Naive thymus-derived CD8-positive, alpha-beta T cell (primary cell): ENCODE measurements around the gene NIPAL4. TPM values are rescaled to one million over a fixed set of nuclear protein-coding genes. Genes with fewer than 3 reads are reported as not detected.

ENCODE experiments used
- ATAC-seq, 2 donors: fragments of 150-1000 bp; cut with Tn5 transposase in 1 of 2; sonication (Bioruptor Pico), chemical (Tn5 transposase) in 1 of 2; 1 replicate in 1 of 2; 2 replicates in 1 of 2; pipeline ENCODE4 v1.10.0; 2021; ENCODE audit warnings: mild to moderate bottlenecking in 2 of 2, moderate library complexity in 2 of 2
- POLR2A ChIA-PET: fragments of 350-600 bp; sonication (Branson Sonifier 250); formaldehyde crosslinking; loops from one replicate; lab custom pipeline; 2021; ENCODE audit warnings: antibody characterized with exemption; lab: Charles Lee
- DNase-seq, 10 donors: peaks; one replicate each; pipeline versions ENCODE4 v3.0.0 to v3.0.0-alpha.2; 2020 to 2022
- H3K27ac Mint-ChIP-seq, 10 donors: one replicate each; pipeline ENCODE4 v1.8.0; 2020 to 2022; ENCODE audit warnings: mild to moderate bottlenecking in 10 of 10, mixed read lengths in 10 of 10, moderate library complexity in 4 of 10, inconsistent platforms in 1 of 10
- H3K27me3 Mint-ChIP-seq, 5 donors: one replicate each; pipeline ENCODE4 v1.8.0; 2021 to 2022; ENCODE audit warnings: mixed read lengths in 5 of 5
- H3K36me3 Mint-ChIP-seq, 3 donors: one replicate each; pipeline ENCODE4 v1.8.0; 2020 to 2022; ENCODE audit warnings: mixed read lengths in 3 of 3, mild to moderate bottlenecking in 2 of 3, inconsistent platforms in 1 of 3
- H3K4me1 Mint-ChIP-seq, 4 donors: one replicate each; pipeline ENCODE4 v1.8.0; 2021 to 2022; ENCODE audit warnings: mixed read lengths in 4 of 4
- H3K4me3 Mint-ChIP-seq, 10 donors: one replicate each; pipeline ENCODE4 v1.8.0; 2020 to 2022; ENCODE audit warnings: mild to moderate bottlenecking in 10 of 10, mixed read lengths in 10 of 10, moderate library complexity in 6 of 10, inconsistent platforms in 1 of 10
- H3K9me3 Mint-ChIP-seq, 9 donors: one replicate each; pipeline ENCODE4 v1.8.0; 2020 to 2022; ENCODE audit warnings: mixed read lengths in 9 of 9, mild to moderate bottlenecking in 3 of 9, inconsistent platforms in 1 of 9, moderate library complexity in 1 of 9
- polyA plus RNA-seq, 3 donors: library from polyadenylated mRNA; unstranded; fragments of 300-500 nt; fragmentation: Illumina TruSeq; gene quantifications; one replicate each; pipeline ENCODE4 v1.2.3, GENCODE V29; 2021
- total RNA-seq, 8 experiments: library from RNA in 2 of 8; stranded (reverse) in 2 of 8; gene quantifications; one replicate each; pipeline ENCODE4 v1.2.3 and lab custom pipeline; 2021 to 2026

The NIPAL4 gene
- total and polyA plus RNA-seq, 5 experiments from 2014 or later = 0.11 to 0.26 TPM; not detected in 3

DNA sequence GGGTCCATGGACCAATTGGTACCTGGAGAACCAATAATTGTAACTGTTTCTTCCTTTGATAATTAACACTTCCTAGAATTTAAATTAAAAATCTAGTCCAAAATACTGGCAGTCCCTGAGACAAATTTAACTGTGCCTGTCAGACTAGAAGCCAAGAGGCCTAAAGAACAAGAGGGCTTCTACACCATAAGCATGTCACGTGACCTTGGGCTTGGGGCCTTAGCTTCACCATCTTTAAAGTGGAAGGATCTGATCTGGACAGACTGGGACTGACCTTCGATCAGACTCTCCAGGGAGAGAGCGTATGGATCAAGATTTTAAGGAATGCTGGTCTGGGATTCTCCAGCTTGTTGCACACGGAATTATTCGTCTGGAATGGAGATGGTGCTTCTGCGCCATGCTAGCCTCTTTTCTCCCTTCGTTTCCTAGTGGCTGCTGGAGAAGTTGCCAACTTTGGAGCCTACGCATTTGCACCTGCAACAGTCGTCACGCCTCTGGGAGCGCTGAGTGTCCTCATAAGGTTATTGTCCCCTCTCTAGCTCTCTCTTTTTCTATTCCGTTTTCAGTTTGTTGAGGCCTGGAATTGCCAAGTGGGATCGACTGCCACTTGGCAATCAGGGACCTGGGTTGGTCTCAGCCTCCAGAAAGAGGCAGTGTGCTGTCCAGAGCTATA, 8.4 kb downstream of the NIPAL4 start:
- POLR2A ChIA-PET = no interaction called here
- no peak for ATAC-seq
- H3K36me3 Mint-ChIP-seq = no peaks in the 10 kb centered on the region
- H3K9me3 Mint-ChIP-seq = no peaks in the 10 kb centered on the region
- no peak overlapping the region for H3K4me3 Mint-ChIP-seq
- H3K27ac Mint-ChIP-seq = peak overlapping the region in 1 of 10 donors; percentile 77
- DNase-seq = no peak
- peaks cover 0 to 12% (median 2%) of the 10 kb centered on the region in 4 donors for H3K4me1 Mint-ChIP-seq
- H3K27me3 Mint-ChIP-seq = peaks cover 7 to 28% (median 16%) of the 10 kb centered on the region in 5 donors

- Mint-ChIP-seq H3K4me3 (no peak overlapping the region), H3K4me1 (peaks cover 0 to 10% (median under 1%) of the 10 kb centered on the region in 4 donors), H3K9me3 (no peaks in the 10 kb centered on the region), H3K36me3 (no peaks in the 10 kb centered on the region), H3K27me3 (peaks cover 1 to 21% (median 14%) of the 10 kb centered on the region in 5 donors), H3K27ac (no peak overlapping the region)
- no peak for ATAC-seq
- POLR2A ChIA-PET = no interaction called here
- no peak for DNase-seq
Observed at GRCh38 chr5:157469073-157469472, 9.1 kb downstream of the NIPAL4 start.

GRCh38 chr5:157469687-157470086, 9.7 kb downstream of the NIPAL4 start:
- POLR2A ChIA-PET = no interaction called here
- Mint-ChIP-seq H3K27ac (no peak overlapping the region), H3K4me3 (no peak overlapping the region), H3K4me1 (peaks cover 0 to 4% (median 0%) of the 10 kb centered on the region in 4 donors), H3K27me3 (peaks cover 0 to 16% (median 12%) of the 10 kb centered on the region in 5 donors), H3K9me3 (no peaks in the 10 kb centered on the region), H3K36me3 (no peaks in the 10 kb centered on the region)
- DNase-seq = no peak
- ATAC-seq = no peak

DNA sequence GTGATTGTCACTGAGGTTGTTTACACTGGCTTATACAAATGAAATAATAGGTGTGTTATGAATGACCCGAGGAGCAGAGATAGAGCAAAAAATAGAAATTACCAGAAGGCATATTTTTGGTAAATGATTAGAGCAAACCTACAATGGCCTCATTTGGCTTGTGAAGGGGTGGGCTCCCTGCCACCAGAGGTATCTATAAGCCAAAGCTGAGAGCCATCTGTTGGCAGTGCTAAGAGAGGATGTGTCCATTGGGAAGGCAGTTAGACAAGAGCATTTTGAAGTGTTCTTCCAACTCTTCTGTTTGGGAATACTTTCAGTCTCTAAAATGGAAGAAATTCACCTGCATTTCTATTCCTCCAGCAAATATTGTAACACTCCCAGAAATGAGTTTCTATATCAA, 10.6 kb downstream of the NIPAL4 start:
- Mint-ChIP-seq H3K27ac (no peak overlapping the region), H3K4me1 (peaks cover 0 to 4% (median 0%) of the 10 kb centered on the region in 4 donors), H3K36me3 (no peaks in the 10 kb centered on the region), H3K27me3 (peaks cover 0 to 12% (median 10%) of the 10 kb centered on the region in 5 donors), H3K9me3 (no peaks in the 10 kb centered on the region), H3K4me3 (no peak overlapping the region)
- DNase-seq = no peak
- POLR2A ChIA-PET = no interaction called here
- no peak for ATAC-seq

DNA sequence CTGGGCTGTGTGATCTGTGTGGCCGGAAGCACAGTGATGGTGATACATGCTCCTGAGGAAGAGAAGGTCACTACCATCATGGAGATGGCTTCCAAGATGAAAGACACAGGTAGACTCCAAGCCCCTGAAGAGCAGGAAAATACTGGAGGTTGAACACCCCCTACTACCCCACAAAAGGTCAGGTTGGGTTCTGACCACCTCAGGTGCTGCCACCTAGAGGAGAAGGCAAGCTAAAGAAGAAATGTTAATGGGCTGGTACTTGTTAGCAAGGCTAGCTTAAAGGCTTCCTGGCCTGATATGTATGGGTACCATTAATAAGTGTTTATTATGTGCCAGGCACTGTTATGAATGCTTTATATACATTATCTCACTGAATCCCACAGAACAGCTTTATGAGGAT, 11.7 kb downstream of the NIPAL4 start:
- DNase-seq = peak in 1 of 10 donors; percentile 3
- H3K36me3 Mint-ChIP-seq = no peaks in the 10 kb centered on the region
- peaks cover 0 to 4% (median 0%) of the 10 kb centered on the region in 4 donors for H3K4me1 Mint-ChIP-seq
- H3K9me3 Mint-ChIP-seq = no peaks in the 10 kb centered on the region
- no peak overlapping the region for H3K4me3 Mint-ChIP-seq
- POLR2A ChIA-PET = no interaction called here
- peaks cover 0 to 1% (median 0%) of the 10 kb centered on the region in 5 donors for H3K27me3 Mint-ChIP-seq
- H3K27ac Mint-ChIP-seq = no peak overlapping the region
- no peak for ATAC-seq

- DNase-seq = no peak
- POLR2A ChIA-PET = no interaction called here
- H3K9me3 Mint-ChIP-seq = no peaks in the 10 kb centered on the region
- no peak for ATAC-seq
- peaks cover 0 to 18% (median 0%) of the 10 kb centered on the region in 4 donors for H3K4me1 Mint-ChIP-seq
- no peaks in the 10 kb centered on the region for H3K36me3 Mint-ChIP-seq
- peaks cover 0 to 2% (median 0%) of the 10 kb centered on the region in 5 donors for H3K27me3 Mint-ChIP-seq
- no peak overlapping the region for H3K4me3 Mint-ChIP-seq
- peak overlapping the region in 1 of 10 donors; percentile 22 for H3K27ac Mint-ChIP-seq
Observed at GRCh38 chr5:157473383-157474320, 13.6 kb downstream of the NIPAL4 start.

- ATAC-seq (no peak), DNase-seq (no peak)
- H3K36me3 Mint-ChIP-seq = no peaks in the 10 kb centered on the region
- H3K27me3 Mint-ChIP-seq = peaks cover 0 to 3% (median 0%) of the 10 kb centered on the region in 5 donors
- peaks cover 0 to 31% (median under 1%) of the 10 kb centered on the region in 4 donors for H3K4me1 Mint-ChIP-seq
- H3K9me3 Mint-ChIP-seq = no peaks in the 10 kb centered on the region
- H3K27ac Mint-ChIP-seq = no peak overlapping the region
- H3K4me3 Mint-ChIP-seq = no peak overlapping the region
- POLR2A ChIA-PET = no interaction called here
Observed at GRCh38 chr5:157475432-157475831, 15.4 kb downstream of the NIPAL4 start.

- no peaks in the 10 kb centered on the region for H3K9me3 Mint-ChIP-seq
- H3K36me3 Mint-ChIP-seq = no peaks in the 10 kb centered on the region
- peaks cover 0 to 38% (median under 1%) of the 10 kb centered on the region in 4 donors for H3K4me1 Mint-ChIP-seq
- peak in 1 of 2 donors; percentile 39 for ATAC-seq
- peak in 4 of 10 donors; percentile 3 to 26 (median 13) for DNase-seq
- peaks cover 0 to 3% (median 0%) of the 10 kb centered on the region in 5 donors for H3K27me3 Mint-ChIP-seq
- H3K4me3 Mint-ChIP-seq = no peak overlapping the region
- POLR2A ChIA-PET = no interaction called here
- H3K27ac Mint-ChIP-seq = no peak overlapping the region
Observed at GRCh38 chr5:157476702-157477408, 16.8 kb downstream of the NIPAL4 start.

- peak overlapping the region in 1 of 10 donors; percentile 45 for H3K27ac Mint-ChIP-seq
- ATAC-seq = no peak
- no peak for DNase-seq
- H3K9me3 Mint-ChIP-seq = peaks cover 0 to 4% (median 0%) of the 10 kb centered on the region in 9 donors
- H3K4me3 Mint-ChIP-seq = no peak overlapping the region
- POLR2A ChIA-PET = interaction anchor here (0.7 kb wide), 1 partner anchor 241 kb away, joined by 6 read pairs; no protein-coding TSS in a partner anchor
- peaks cover 0 to 1% (median 0%) of the 10 kb centered on the region in 3 donors for H3K36me3 Mint-ChIP-seq
- H3K27me3 Mint-ChIP-seq = peaks cover 0 to 3% (median 0%) of the 10 kb centered on the region in 5 donors
- H3K4me1 Mint-ChIP-seq = peaks cover 0 to 43% (median under 1%) of the 10 kb centered on the region in 4 donors
Observed at GRCh38 chr5:157477814-157478494, 17.9 kb downstream of the NIPAL4 start.

DNA sequence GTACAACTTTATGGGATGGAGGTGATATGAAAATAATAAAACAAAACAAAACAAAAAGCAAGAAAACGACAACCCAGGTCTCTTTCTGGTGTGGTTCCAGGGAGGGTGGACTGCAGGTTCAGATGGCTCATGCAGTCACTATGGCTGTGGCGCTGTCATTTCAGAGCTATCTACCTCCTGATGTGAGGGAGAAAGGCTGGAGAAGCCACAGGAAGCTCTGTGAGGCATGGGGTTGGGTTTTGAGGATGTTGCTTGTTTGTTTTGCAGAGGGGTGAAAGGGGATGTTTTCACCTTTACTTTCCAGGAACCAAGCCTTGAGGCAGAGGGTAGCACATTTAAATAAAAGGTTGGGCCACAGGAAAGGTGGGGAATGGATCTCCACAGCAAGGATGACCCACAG, 18.7 kb downstream of the NIPAL4 start:
- Mint-ChIP-seq H3K4me1 (peaks cover 0 to 40% (median under 1%) of the 10 kb centered on the region in 4 donors), H3K27me3 (peaks cover 0 to 3% (median 0%) of the 10 kb centered on the region in 5 donors), H3K4me3 (no peak overlapping the region), H3K27ac (peak overlapping the region in 1 of 10 donors; percentile 66), H3K36me3 (peaks cover 0 to 1% (median 0%) of the 10 kb centered on the region in 3 donors), H3K9me3 (peaks cover 0 to 4% (median 0%) of the 10 kb centered on the region in 9 donors)
- POLR2A ChIA-PET = no interaction called here
- DNase-seq (no peak), ATAC-seq (no peak)

DNA sequence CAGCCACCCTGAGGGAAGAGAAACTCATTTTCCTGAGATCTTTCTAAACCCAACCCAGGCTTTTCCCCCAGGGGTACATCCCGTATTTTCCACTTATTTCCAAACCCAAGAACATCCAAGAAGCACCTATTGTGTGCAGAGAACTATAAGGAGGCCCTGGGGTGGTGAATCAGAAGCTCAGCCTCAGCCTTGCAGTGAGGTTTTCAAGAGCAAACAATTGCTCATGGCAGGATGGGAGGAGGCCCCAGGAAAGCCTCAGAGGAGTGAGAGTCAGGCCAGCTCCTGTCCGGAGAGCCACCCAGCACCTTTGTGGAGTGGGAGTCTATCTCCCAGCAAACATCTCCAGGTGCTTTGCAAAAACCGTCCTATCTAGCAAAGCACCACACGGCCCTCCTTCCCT, 19.2 kb downstream of the NIPAL4 start:
- ATAC-seq (no peak), DNase-seq (no peak)
- Mint-ChIP-seq H3K27ac (peak overlapping the region in 2 of 10 donors; percentile 37 to 66), H3K4me1 (peaks cover 0 to 40% (median under 1%) of the 10 kb centered on the region in 4 donors), H3K9me3 (peaks cover 0 to 4% (median 0%) of the 10 kb centered on the region in 9 donors), H3K27me3 (peaks cover 0 to 3% (median 1%) of the 10 kb centered on the region in 5 donors), H3K36me3 (peaks cover 0 to 1% (median 0%) of the 10 kb centered on the region in 3 donors), H3K4me3 (no peak overlapping the region)
- POLR2A ChIA-PET = no interaction called here
